ENCODE results near the gene TNPO1. TPM values are rescaled to one million over a fixed set of nuclear protein-coding genes. Genes with fewer than 3 reads are reported as not detected.

Gene TNPO1
- total RNA-seq, 1 experiment from 2014 or later: 150 TPM

Other genes with a start within 250 kb of the TNPO1 start
- gene FCHO2, start 139.4 kb downstream of the TNPO1 start, total RNA-seq (2014; rRNA removed; shearing (Covaris generic)): 5.4 and 7.4 TPM in 2 replicates

Data from M059J (cell line).